Measurements from ENCODE around the gene RGS3. TPM values are rescaled to one million over a fixed set of nuclear protein-coding genes. Genes with fewer than 3 reads are reported as not detected.

Gene RGS3
- total RNA-seq, 1 donor from 2014 or later, result 415 TPM

DNA sequence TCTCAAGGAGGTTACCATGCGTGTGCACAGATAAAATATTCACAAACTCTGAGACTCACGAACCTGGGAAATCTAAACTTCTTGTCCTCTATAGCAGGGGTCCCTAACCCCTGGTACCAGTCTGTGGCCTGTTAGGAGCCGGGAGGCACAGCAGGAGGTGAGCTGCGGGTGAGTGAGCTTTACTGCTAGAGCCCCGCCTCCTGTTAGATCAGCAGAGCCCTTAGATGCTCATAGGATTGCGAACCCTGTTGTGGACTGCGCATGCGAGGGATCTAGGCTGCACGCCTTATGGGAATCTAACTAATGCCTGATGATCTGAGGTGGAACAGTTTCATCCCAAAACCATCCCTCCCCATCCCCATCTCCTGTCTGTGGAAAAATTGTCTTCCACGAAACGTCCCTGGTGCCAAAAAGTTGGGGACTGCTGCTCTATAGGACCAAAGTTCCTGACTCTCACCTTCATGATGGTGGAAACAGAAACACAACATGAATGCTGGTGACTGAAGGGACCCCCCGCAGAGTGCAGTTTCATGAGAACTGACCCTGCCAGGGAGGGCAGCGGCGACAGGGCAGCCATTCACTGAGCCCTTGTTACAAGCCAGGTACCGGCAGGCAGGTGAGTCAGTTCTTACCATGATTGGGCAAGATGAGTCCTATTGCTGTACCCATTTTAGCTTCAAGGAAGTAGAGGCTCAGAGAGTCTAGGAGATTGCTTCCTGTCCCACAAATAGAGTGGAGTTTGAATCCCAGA is 181.9 kb downstream of the RGS3 start:
- no peak for DNase-seq

- DNase-seq, result no peak
These were observed 182.4 kb downstream of the RGS3 start for GRCh38 chr9:113645978-113646253.

- no peak for DNase-seq
These were observed 183.0 kb downstream of the RGS3 start for GRCh38 chr9:113646491-113646890.

Other genes starting within 250 kb of the RGS3 start
- 18.7 and 25.3 TPM in 2 replicates for gene FKBP15, start 242.4 kb upstream of the RGS3 start, total RNA-seq
- 13.4 and 16.5 TPM in 2 replicates for gene SLC31A1, start 242.2 kb upstream of the RGS3 start, total RNA-seq
- 52.1 and 67.9 TPM in 2 replicates for gene CDC26, start 188.2 kb upstream of the RGS3 start, total RNA-seq
- gene PRPF4, start 188.1 kb upstream of the RGS3 start, total RNA-seq, result 25.0 and 33.6 TPM in 2 replicates
- not detected in 2 replicates for gene RNF183, start 160.4 kb upstream of the RGS3 start, total RNA-seq
- 0.17 and 0.37 TPM in 2 replicates for gene WDR31, start 123.5 kb upstream of the RGS3 start, total RNA-seq
- not detected in 2 replicates for gene BSPRY, start 114.2 kb upstream of the RGS3 start, total RNA-seq
- gene HDHD3, start 86.7 kb upstream of the RGS3 start, total RNA-seq, result 5.6 and 8.3 TPM in 2 replicates
- 15.0 and 22.4 TPM in 2 replicates for gene ALAD, start 62.4 kb upstream of the RGS3 start, total RNA-seq
- gene POLE3, start 53.1 kb upstream of the RGS3 start, total RNA-seq, result 57.2 and 61.5 TPM in 2 replicates
- gene C9orf43, start 53.0 kb upstream of the RGS3 start, total RNA-seq, result 0.23 TPM in 1 of 2 replicates, not detected in the other

Measured in dermis blood vessel endothelial cell (primary cell).